Large intestine (tissue), 12 donors: Measurements from ENCODE around the gene ALKBH6. TPM values are rescaled to one million over a fixed set of nuclear protein-coding genes. Genes with fewer than 3 reads are reported as not detected.

Experiments used
- DNase-seq, 2 donors: peaks; one replicate each; pipeline versions ENCODE4 v3.0.0 to v3.0.0-alpha.2; 2013
- H3K27ac ChIP-seq: one replicate; pipeline ENCODE4 v1.5.1; 2013; ENCODE audit warnings: low read length
- H3K27me3 ChIP-seq: 2 replicates; pipeline ENCODE4 v1.6.1; 2013; ENCODE audit warnings: low read length; ENCODE audit not compliant: control insufficient read depth, insufficient read depth
- H3K36me3 ChIP-seq: 2 replicates; pipeline ENCODE4 v1.6.1; 2013; ENCODE audit warnings: low read length; ENCODE audit not compliant: control insufficient read depth, insufficient read depth
- H3K4me1 ChIP-seq: one replicate; pipeline ENCODE4 v1.6.1; 2013; ENCODE audit warnings: low read length; ENCODE audit not compliant: control insufficient read depth, insufficient read depth
- H3K4me3 ChIP-seq: one replicate; pipeline ENCODE4 v1.5.1; 2013; ENCODE audit warnings: low read length
- H3K9me3 ChIP-seq: one replicate; pipeline ENCODE4 v1.6.1; 2013; ENCODE audit warnings: mild to moderate bottlenecking, low read depth, low read length, moderate library complexity; ENCODE audit not compliant: control insufficient read depth
- WGBS: methylation state at CpG from one replicate; pipeline ENCODE4 v1.1.5; 2013; ENCODE audit warnings: low lambda C conversion rate; ENCODE audit not compliant: insufficient coverage; 5-methylcytosine and 5-hydroxymethylcytosine counted together
- long read RNA-seq, 11 donors: transcript quantifications; one replicate each; lab custom pipeline, GENCODE V29; 2026
- polyA plus RNA-seq: library from polyadenylated mRNA; unstranded; fragments of 120-200 nt; gene quantifications from one replicate; pipeline ENCODE4 v1.2.1, GENCODE V29; 2013

The ALKBH6 gene
- 13.8 TPM for polyA plus RNA-seq
- long read RNA-seq, donor 1, partial matches to known transcripts = 0 of 1 reads
- long read RNA-seq, donor 1, other reads (novel, unspliced or antisense) = 0 of 1 reads
- long read RNA-seq, donor 2, partial matches to known transcripts = 0 of 4 reads
- long read RNA-seq, donor 2, other reads (novel, unspliced or antisense) = 0 of 4 reads
- long read RNA-seq, donor 3 = 0 reads
- long read RNA-seq, donor 4 = 0 reads
- long read RNA-seq, donor 5, partial matches to known transcripts = 0 of 1 reads
- long read RNA-seq, donor 5, other reads (novel, unspliced or antisense) = 0 of 1 reads
- long read RNA-seq, donor 6, partial matches to known transcripts = 0 of 1 reads
- long read RNA-seq, donor 6, other reads (novel, unspliced or antisense) = 0 of 1 reads
- long read RNA-seq, donor 7, partial matches to known transcripts = 0 of 2 reads
- long read RNA-seq, donor 7, other reads (novel, unspliced or antisense) = 0 of 2 reads
- long read RNA-seq, donor 8, partial matches to known transcripts = 0 of 4 reads
- long read RNA-seq, donor 8, other reads (novel, unspliced or antisense) = 0 of 4 reads
- long read RNA-seq, donor 9, partial matches to known transcripts = 0 of 7 reads
- long read RNA-seq, donor 9, other reads (novel, unspliced or antisense) = 0 of 7 reads
- long read RNA-seq, donor 10, partial matches to known transcripts = 0 of 1 reads
- long read RNA-seq, donor 10, other reads (novel, unspliced or antisense) = 0 of 1 reads
- long read RNA-seq, donor 11, partial matches to known transcripts = 0 of 1 reads
- long read RNA-seq, donor 11, other reads (novel, unspliced or antisense) = 0 of 1 reads

DNA sequence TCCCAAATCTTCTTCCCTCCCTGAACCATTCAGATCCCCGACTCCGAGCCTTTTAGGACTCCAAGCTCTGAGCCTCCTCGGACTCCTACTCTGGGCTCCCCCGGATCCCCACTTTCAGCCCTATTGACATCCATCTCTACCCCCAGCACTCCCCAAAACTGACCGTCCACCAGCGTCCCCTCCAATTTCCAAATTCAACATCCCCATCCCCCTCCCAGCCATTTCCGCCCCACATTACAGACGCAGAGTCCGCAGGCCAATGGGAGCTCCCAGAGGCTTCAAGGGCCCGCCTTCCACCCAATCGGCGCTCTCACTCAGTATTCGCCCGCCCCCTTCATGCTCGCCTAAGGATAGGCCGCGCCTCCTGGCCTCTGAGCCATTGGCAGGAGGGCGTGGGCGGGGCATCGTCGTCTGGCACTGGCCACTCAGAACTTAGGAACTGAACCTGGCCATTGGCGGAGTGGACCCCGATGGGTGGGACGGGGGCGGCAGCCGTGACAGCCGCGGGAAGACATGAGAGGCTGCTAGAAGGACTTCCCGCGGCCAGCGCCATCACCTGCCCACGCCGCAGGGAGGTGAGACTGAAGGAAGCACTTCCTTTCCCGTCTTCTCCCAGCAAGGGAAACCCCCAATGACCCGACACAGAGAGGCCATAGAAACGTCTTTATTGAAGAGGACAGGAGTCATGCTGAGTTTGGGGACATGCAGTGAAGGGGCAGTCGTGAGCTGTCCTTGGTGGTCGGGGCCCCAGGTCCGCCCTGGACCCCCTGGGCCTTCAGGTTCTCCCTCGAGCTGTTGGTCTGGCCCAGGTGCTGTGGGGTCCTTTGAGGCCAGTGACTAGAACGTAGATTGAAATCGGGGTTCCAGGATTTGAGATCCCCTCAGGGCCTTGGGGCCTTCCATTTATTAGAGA is at the start of gene ALKBH6:
Gene ALKBH6, minus strand, starts transcription at position 202 of the 913 bp plus-strand sequence. CDS start 816 bp downstream, outside the sequence.
- Histone ChIP-seq H3K27me3 (no peaks in the 10 kb centered on the region), H3K4me1 (peaks cover 6% of the 10 kb centered on the region), H3K27ac (peak within 1 kb of the TSS; percentile 11), H3K9me3 (no peaks in the 10 kb centered on the region), H3K36me3 (peaks cover 15% of the 10 kb centered on the region), H3K4me3 (peak within 1 kb of the TSS; percentile 69)
- no CpG with 5 or more reads among the region's 42 CpGs for WGBS
- peak; percentile 99 to 100 for DNase-seq

DNA sequence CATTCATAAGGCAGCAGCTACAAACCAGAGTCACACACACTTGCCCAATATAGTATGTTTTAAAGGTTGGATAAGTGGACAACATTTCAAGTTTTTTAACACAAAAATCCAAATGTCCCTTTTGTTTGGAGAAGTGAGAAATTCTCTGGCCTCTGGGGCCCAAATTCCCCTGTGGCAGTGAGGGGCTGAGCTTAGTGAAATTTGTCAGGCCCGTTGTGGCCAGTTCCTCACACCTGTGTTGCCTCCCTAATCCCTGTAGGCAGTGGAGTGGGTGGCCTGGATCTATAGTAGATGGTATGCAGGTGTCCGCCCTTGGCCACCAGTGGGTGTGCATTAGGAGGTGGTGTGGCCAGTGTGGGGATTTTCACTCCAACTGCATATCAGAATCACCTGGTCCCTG is 47.4 kb upstream of the ALKBH6 start:
- peaks cover 15% of the 10 kb centered on the region for H3K4me1 ChIP-seq
- no peak overlapping the region for H3K27ac ChIP-seq
- no peaks in the 10 kb centered on the region for H3K36me3 ChIP-seq
- no peak for DNase-seq
- no peaks in the 10 kb centered on the region for H3K27me3 ChIP-seq
- H3K9me3 ChIP-seq = no peaks in the 10 kb centered on the region
- WGBS = no CpG with 5 or more reads among the region's 2 CpGs
- no peak overlapping the region for H3K4me3 ChIP-seq

- Histone ChIP-seq H3K27ac (no peak overlapping the region), H3K36me3 (no peaks in the 10 kb centered on the region), H3K27me3 (no peaks in the 10 kb centered on the region), H3K9me3 (no peaks in the 10 kb centered on the region), H3K4me1 (peaks cover 18% of the 10 kb centered on the region), H3K4me3 (no peak overlapping the region)
- DNase-seq = no peak
- no CpG with 5 or more reads among the region's 4 CpGs for WGBS
These were observed 46.4 kb upstream of the ALKBH6 start for GRCh38 chr19:36060430-36060829.

- Histone ChIP-seq H3K27ac (peak overlapping the region; percentile 7), H3K27me3 (no peaks in the 10 kb centered on the region), H3K9me3 (no peaks in the 10 kb centered on the region), H3K4me3 (no peak overlapping the region), H3K36me3 (no peaks in the 10 kb centered on the region), H3K4me1 (peaks cover 21% of the 10 kb centered on the region)
- no CpG with 5 or more reads among the region's 6 CpGs for WGBS
- DNase-seq = no peak
These were observed 45.3 kb upstream of the ALKBH6 start for GRCh38 chr19:36059180-36059910.

GRCh38 chr19:36058481-36059179 is 44.6 kb upstream of the ALKBH6 start:
- Histone ChIP-seq H3K4me3 (no peak overlapping the region), H3K4me1 (peaks cover 21% of the 10 kb centered on the region), H3K36me3 (no peaks in the 10 kb centered on the region), H3K9me3 (no peaks in the 10 kb centered on the region), H3K27me3 (no peaks in the 10 kb centered on the region), H3K27ac (peak overlapping the region; percentile 21)
- DNase-seq = peak; percentile 52 to 80
- no CpG with 5 or more reads among the region's 12 CpGs for WGBS

GRCh38 chr19:36054733-36055686 is 41.0 kb upstream of the ALKBH6 start, which contains the start of gene WDR62:
WDR62 (plus strand) TSS chr19:36054897; CDS start chr19:36054972, 75 bp downstream.
- Histone ChIP-seq H3K4me1 (peaks cover 27% of the 10 kb centered on the region), H3K27ac (peak within 1 kb of the TSS; percentile 97), H3K4me3 (peak within 1 kb of the TSS; percentile 70), H3K9me3 (no peaks in the 10 kb centered on the region), H3K27me3 (no peaks in the 10 kb centered on the region), H3K36me3 (no peaks in the 10 kb centered on the region)
- WGBS = 17% methylated on average over 1 of the region's 76 CpGs
- no peak for DNase-seq

- H3K27ac ChIP-seq = peak within 1 kb of the TSS; percentile 97
- peak within 1 kb of the TSS; percentile 70 for H3K4me3 ChIP-seq
- peak; percentile 100 for DNase-seq
- H3K9me3 ChIP-seq = no peaks in the 10 kb centered on the region
- H3K36me3 ChIP-seq = no peaks in the 10 kb centered on the region
- H3K27me3 ChIP-seq = no peaks in the 10 kb centered on the region
- 0% methylated on average over 1 of the region's 56 CpGs for WGBS
- H3K4me1 ChIP-seq = peaks cover 21% of the 10 kb centered on the region
These were observed 40.2 kb upstream of the ALKBH6 start, which contains the start of gene THAP8 for GRCh38 chr19:36054119-36054732. THAP8 (minus strand) TSS chr19:36054285; CDS start chr19:36054217, 68 bp downstream.

DNA sequence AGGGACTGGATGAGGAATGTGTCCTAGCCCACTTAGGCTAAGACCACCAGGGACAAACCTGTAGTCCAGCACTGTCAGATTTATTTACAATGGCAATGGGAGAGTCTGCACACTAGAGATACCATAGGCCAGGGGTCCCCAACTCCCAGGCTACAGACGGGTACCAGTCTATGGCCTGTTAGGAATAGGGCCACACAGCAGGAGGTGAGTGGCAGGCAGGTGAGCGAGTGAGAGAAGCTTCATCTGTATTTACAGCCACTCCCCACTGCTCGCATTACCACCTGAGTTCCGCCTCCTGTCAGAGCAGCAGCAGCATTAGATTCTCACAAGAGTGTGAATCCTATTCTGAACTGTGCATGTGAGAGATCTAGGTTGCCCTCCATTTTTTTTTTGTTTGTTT is 37.6 kb upstream of the ALKBH6 start:
- no peak for DNase-seq
- Histone ChIP-seq H3K27me3 (no peaks in the 10 kb centered on the region), H3K36me3 (no peaks in the 10 kb centered on the region), H3K27ac (no peak overlapping the region), H3K4me1 (peaks cover 12% of the 10 kb centered on the region), H3K4me3 (no peak overlapping the region), H3K9me3 (no peaks in the 10 kb centered on the region)
- WGBS = no CpG with 5 or more reads among the region's 4 CpGs
